Skeletal muscle satellite cell (primary cell): ENCODE data around the gene LRIG1.

Experiments used
- H3K27me3 ChIP-seq: 2 replicates; pipeline ENCODE4 v1.7.0; 2013; ENCODE audit warnings: low read length; ENCODE audit not compliant: control insufficient read depth, insufficient read depth
- H3K36me3 ChIP-seq: 2 replicates; pipeline ENCODE4 v1.7.0; 2013; ENCODE audit warnings: mild to moderate bottlenecking, control low read depth, low read length; ENCODE audit not compliant: insufficient read depth
- H3K4me1 ChIP-seq: 2 replicates; pipeline ENCODE4 v1.7.0; 2013; ENCODE audit warnings: low read length; ENCODE audit not compliant: control insufficient read depth, insufficient read depth
- H3K4me2 ChIP-seq: 2 replicates; pipeline ENCODE4 v1.7.0; 2013; ENCODE audit warnings: mild to moderate bottlenecking, low read length
- H3K4me3 ChIP-seq: 2 replicates; pipeline ENCODE4 v1.7.0; 2013; ENCODE audit warnings: low read length
- H3K9ac ChIP-seq: 2 replicates; pipeline ENCODE4 v1.7.0; 2013; ENCODE audit warnings: mild to moderate bottlenecking, low read depth, low read length, moderate library complexity
- H3K9me3 ChIP-seq: replicated peaks from 2 replicates; pipeline ENCODE4 v1.7.0; 2013; ENCODE audit warnings: mild to moderate bottlenecking, control low read depth, low read length

Gene LRIG1

DNA sequence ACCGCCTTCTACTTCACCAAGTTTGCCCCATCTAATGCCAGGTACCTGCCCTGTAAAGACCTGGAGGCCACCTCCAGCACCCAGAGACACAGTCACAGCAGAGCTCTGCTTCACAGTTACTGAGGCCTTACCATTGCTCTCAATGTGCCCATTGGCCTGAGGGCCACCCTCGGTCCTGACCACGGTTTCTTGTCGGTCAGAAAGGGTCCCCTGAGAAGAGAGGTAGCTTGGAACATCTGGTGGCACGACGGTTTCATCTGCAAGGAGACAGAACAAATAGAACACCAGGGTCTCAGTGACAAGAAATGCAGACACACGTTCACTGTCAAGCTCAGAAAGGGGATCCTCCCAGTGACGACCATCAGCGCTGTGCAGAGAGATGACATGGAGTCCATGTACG lies 118.7 kb downstream of the LRIG1 start:
- no peaks in the 10 kb centered on the region for H3K27me3 ChIP-seq
- no peak overlapping the region for H3K4me2 ChIP-seq
- H3K4me1 ChIP-seq, result peaks cover 2% of the 10 kb centered on the region
- no peak overlapping the region for H3K9ac ChIP-seq
- H3K36me3 ChIP-seq, result peaks cover 22% of the 10 kb centered on the region
- peaks cover 2% of the 10 kb centered on the region for H3K9me3 ChIP-seq
- no peak overlapping the region for H3K4me3 ChIP-seq

DNA sequence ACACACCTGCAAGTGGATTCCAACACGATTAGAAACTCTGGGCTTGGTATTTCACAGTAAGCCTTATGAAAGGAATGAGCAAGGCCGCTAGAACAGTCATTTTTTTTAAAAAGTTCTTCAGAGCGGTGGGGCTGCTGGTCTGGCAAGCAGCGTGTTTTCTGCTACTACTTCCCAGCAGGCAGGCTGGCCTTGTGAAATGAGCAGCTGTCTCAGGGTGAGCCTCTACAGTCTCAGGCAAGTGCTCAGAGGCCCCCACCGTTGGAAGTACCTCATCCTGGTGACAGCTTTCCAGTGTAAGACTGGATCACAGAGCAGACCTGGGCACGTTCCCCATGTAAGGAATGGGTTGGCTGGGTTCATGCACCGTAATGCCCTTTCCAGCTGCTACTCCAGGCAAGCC lies 119.2 kb downstream of the LRIG1 start:
- Histone ChIP-seq H3K27me3 (no peaks in the 10 kb centered on the region), H3K9me3 (peaks cover 2% of the 10 kb centered on the region), H3K4me2 (no peak overlapping the region), H3K9ac (no peak overlapping the region), H3K36me3 (peaks cover 22% of the 10 kb centered on the region), H3K4me1 (peaks cover 7% of the 10 kb centered on the region), H3K4me3 (no peak overlapping the region)

DNA sequence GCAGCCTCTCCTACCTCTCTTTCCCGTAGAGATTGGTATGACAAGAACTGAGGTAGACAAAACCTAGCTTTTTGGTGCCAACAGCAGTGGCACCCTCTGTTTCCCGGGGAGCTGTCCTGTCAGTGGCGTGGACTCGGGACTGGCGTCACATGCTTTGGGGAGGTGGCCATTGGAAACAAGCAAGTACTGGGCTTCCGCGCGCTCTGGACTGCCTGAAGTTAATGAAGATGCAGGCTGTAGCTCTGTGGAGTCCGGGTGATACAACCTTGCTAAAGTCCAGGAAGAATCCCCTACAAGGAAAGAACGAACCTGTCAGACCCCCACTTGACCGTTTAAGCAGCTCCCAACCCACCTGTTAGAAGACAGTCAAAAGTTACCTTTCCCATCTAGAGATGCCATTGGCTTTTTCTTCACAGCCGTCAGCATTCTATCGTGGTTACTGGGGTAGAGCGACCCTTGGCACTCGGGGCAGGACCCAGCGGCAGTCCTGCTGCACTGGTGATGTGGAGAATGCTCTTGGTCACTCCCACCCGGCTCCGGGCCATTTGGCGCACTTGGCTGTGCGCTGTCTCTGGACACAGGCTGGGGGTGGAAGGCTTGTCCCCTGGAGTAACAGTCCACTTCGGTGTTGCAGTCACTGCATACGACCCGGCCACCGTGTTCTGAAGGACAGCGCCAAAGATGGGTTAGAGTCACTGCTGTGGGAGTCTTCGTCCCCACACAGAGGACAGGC lies 120.5 kb downstream of the LRIG1 start:
- Histone ChIP-seq H3K4me2 (no peak overlapping the region), H3K4me1 (peaks cover 8% of the 10 kb centered on the region), H3K9ac (no peak overlapping the region), H3K9me3 (peaks cover 2% of the 10 kb centered on the region), H3K27me3 (no peaks in the 10 kb centered on the region), H3K36me3 (peaks cover 22% of the 10 kb centered on the region), H3K4me3 (no peak overlapping the region)

DNA sequence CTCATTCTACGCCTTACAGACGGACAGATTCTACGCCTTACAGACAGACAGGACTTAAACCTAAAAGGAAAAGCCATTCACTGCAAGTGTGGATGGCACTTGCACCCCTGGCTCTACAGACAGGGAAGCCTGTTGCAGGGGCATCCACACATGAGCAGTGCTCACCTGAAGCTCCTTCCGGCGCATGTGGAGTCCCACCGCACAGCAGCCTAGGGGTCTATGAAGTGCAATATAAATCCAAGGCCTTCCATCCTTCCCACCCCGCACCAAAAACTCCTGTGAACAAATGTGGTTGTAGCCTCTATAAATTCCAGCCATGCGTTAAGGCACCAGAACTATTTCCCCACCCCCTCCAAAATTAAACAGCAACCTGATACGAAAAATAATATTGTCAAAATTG lies 121.3 kb downstream of the LRIG1 start:
- Histone ChIP-seq H3K27me3 (no peaks in the 10 kb centered on the region), H3K36me3 (peaks cover 22% of the 10 kb centered on the region), H3K4me3 (no peak overlapping the region), H3K9me3 (no peaks in the 10 kb centered on the region), H3K4me1 (peaks cover 8% of the 10 kb centered on the region), H3K4me2 (no peak overlapping the region), H3K9ac (no peak overlapping the region)

DNA sequence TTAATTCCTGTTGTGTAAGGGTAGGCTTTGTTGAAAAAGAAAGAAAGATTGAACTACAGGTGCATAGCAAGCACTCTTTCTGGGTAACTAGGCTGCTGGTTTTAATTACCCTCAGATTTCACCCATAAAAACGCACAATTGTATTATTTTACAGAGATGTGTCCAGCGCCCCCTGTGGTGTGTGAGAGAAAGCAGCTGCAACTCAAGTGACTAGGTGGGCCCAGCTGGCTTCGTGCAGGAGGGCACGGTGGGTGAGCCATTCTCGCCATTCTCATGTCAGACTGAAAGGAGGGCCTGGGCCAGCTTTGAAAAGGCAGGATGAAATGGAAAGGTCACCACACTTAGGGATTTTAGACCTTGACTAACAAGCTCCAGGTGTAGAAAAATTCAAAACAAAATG lies 122.6 kb downstream of the LRIG1 start:
- H3K4me3 ChIP-seq, result no peak overlapping the region
- H3K4me2 ChIP-seq, result no peak overlapping the region
- H3K36me3 ChIP-seq, result peaks cover 19% of the 10 kb centered on the region
- H3K27me3 ChIP-seq, result no peaks in the 10 kb centered on the region
- H3K9ac ChIP-seq, result no peak overlapping the region
- H3K4me1 ChIP-seq, result peaks cover 8% of the 10 kb centered on the region
- H3K9me3 ChIP-seq, result no peaks in the 10 kb centered on the region

DNA sequence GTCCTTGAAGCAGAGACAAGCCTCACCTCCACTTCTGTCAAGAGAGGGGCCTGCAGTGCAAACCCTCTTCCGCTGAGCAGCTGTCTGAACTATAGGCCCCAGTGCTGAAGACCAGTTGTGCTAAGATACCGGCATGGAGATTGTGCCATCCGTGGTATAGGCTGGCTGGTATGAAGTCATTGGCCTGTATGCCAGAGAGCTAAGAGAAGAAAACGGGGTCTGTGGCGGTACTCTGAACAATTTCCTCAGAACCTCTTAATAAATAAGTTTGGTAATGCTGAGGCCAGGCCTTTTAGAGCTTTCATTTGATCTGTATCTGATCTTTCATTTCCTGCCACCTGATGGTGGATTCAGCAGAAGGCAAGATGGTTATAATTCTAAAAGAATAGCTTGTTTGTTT lies 123.0 kb downstream of the LRIG1 start:
- no peak overlapping the region for H3K4me2 ChIP-seq

DNA sequence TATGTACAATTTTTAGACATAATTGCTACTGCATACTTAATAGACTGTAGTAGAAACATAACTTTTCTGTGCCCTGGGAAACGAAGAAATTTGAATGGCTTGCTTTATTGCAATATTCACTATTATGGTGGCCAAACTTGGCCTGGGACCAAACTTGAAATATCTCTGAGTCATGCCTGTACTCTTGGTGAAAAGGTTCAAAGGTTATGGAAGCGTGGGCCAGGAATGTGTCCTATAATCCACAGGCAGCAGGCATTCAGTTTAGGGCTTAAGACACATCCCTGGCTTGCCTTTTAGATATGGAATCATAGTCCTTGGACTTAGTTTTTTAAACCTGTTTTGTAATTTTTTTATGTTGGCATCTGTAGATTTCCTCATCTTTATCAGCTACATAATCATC lies 124.3 kb downstream of the LRIG1 start:
- H3K27me3 ChIP-seq, result no peaks in the 10 kb centered on the region
- peaks cover 8% of the 10 kb centered on the region for H3K4me1 ChIP-seq
- peak overlapping the region; percentile 10 for H3K4me2 ChIP-seq
- no peak overlapping the region for H3K9ac ChIP-seq
- H3K36me3 ChIP-seq, result peaks cover 15% of the 10 kb centered on the region
- H3K4me3 ChIP-seq, result no peak overlapping the region
- no peaks in the 10 kb centered on the region for H3K9me3 ChIP-seq

More for the DNA sequence above, 123.0 kb downstream of the LRIG1 start:
- peaks cover 19% of the 10 kb centered on the region for H3K36me3 ChIP-seq
- no peak overlapping the region for H3K9ac ChIP-seq
- H3K27me3 ChIP-seq, result no peaks in the 10 kb centered on the region
- peaks cover 8% of the 10 kb centered on the region for H3K4me1 ChIP-seq
- no peaks in the 10 kb centered on the region for H3K9me3 ChIP-seq
- H3K4me3 ChIP-seq, result no peak overlapping the region

DNA sequence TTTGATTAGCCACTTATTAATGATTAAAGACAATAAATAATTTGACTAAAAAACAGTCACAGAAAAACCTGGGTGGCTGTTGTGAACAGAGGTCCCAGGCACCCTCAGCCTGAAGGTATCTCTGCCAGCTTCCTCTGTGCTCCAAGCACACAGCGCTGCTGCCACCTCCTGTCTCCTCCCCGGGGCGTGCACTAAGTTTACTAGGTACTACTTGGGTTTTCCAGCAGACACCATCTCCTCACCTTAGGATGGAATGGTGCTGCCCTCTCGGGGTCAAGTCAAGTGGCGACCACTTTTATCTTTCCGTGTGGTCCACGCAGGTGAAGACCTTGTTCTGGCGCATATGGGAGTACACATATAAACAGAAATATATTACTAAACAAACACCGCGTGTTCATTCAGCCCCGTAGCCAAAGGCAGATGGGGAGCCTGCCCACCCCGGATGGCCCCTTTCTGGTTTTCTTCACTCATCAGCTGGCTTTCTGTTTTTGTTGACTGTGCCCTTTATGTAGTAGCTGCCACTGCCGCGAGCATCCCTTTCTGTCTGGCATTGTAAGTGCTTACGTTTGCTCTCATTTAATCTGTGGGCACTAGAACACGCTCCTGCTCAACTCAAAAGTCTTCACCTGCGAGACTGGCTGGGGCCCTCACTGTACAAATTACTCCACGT lies 128.0 kb downstream of the LRIG1 start:
- no peak overlapping the region for H3K4me2 ChIP-seq
- H3K27me3 ChIP-seq, result no peaks in the 10 kb centered on the region
- no peaks in the 10 kb centered on the region for H3K36me3 ChIP-seq
- no peaks in the 10 kb centered on the region for H3K9me3 ChIP-seq
- H3K4me1 ChIP-seq, result peaks cover 8% of the 10 kb centered on the region
- H3K4me3 ChIP-seq, result no peak overlapping the region
- no peak overlapping the region for H3K9ac ChIP-seq

DNA sequence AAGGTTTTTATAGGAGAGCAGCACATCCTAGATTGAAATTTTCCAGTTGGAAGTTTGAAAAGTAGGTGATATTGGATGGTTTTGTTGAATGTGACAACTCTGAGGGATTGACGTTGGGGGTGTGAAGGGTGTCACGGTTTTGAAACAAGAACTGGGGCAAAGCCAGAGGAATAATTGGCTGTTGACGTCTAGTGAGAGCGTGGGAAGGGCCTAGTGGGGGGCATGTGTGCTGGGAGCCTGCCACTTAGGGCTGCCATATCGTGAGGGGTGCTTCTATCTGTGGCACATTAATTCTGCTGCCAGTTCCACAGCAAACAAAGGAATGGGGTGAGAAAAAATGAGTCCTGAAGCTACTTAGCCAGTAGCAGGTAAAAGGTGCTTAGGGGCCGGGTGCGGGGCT lies 129.4 kb downstream of the LRIG1 start:
- no peak overlapping the region for H3K4me2 ChIP-seq
- no peak overlapping the region for H3K9ac ChIP-seq
- H3K4me3 ChIP-seq, result no peak overlapping the region
- H3K9me3 ChIP-seq, result no peaks in the 10 kb centered on the region
- no peaks in the 10 kb centered on the region for H3K4me1 ChIP-seq
- no peaks in the 10 kb centered on the region for H3K36me3 ChIP-seq
- H3K27me3 ChIP-seq, result no peaks in the 10 kb centered on the region

DNA sequence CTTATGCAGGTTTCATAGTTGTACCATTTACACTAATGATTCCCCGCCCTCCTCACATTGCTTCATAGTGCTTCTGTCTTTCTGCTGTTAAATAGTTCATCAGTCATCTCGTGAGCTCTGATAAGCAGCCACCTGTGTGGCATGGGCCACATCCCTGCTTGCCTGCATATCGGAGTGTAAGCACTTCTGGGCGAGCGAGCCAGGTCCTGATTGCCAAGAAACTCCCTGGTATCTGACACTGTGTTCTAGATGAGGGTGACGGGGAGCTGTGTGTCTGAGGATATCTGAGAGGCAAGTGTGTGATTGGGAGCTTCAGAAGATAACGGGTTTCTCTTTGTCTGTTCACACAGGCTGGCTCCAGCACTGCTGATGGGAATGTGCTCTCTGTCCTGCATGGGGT lies 130.6 kb downstream of the LRIG1 start:
- Histone ChIP-seq H3K27me3 (no peaks in the 10 kb centered on the region), H3K9me3 (no peaks in the 10 kb centered on the region), H3K4me3 (no peak overlapping the region), H3K4me2 (no peak overlapping the region), H3K9ac (no peak overlapping the region), H3K36me3 (no peaks in the 10 kb centered on the region), H3K4me1 (no peaks in the 10 kb centered on the region)

DNA sequence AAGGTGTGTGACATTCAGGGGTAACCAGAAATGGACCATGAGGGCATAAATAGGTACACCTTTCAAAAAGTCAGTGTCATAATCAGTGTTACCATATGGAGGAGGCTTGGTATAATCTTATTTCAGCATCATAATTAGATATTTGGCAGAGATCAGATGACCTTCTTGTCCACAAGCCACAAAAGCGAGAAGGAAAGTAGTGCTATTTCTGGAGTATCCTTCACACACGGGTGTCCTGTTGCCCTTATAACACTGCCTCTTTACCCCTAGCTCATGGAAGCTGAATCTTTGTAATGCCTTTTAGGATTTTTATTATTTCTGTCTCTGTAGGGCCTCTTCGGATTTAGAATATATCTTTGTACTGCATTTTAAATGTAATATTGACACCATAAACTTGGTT lies 132.8 kb downstream of the LRIG1 start:
- H3K4me2 ChIP-seq, result no peak overlapping the region
- H3K36me3 ChIP-seq, result no peaks in the 10 kb centered on the region
- H3K4me1 ChIP-seq, result peaks cover 3% of the 10 kb centered on the region
- no peak overlapping the region for H3K4me3 ChIP-seq
- no peaks in the 10 kb centered on the region for H3K27me3 ChIP-seq
- H3K9ac ChIP-seq, result no peak overlapping the region
- H3K9me3 ChIP-seq, result no peaks in the 10 kb centered on the region

DNA sequence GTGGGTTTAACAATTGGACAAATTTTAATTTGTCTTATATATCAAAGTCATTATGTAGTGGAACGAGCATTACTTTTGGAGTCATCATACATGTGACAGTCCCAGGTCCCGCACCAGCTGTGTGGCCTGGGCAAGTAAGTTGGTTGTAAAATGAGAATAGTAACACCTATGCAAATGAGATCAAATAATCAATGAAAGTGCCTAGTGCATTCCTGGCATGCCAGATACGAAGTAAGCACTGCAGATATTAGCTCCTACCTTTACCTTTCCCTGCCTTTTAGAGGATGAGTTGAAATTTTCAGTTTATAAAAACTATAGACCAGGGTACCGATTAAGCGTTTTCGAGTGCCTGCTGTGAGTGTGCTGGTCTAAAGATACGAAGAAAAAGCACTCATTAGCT lies 134.1 kb downstream of the LRIG1 start:
- no peak overlapping the region for H3K4me3 ChIP-seq
- peaks cover 13% of the 10 kb centered on the region for H3K4me1 ChIP-seq
- no peak overlapping the region for H3K4me2 ChIP-seq
- H3K36me3 ChIP-seq, result no peaks in the 10 kb centered on the region
- H3K9me3 ChIP-seq, result no peaks in the 10 kb centered on the region
- no peaks in the 10 kb centered on the region for H3K27me3 ChIP-seq
- H3K9ac ChIP-seq, result no peak overlapping the region
